HG02981 (cell line): ENCODE measurements around the gene GATA3.

Experiments used
- ATAC-seq: cut with Tn5 transposase; IDR thresholded peaks from one replicate; pipeline ENCODE4 v1.9.1; 2021; ENCODE audit warnings: mild to moderate bottlenecking, moderate library complexity; ENCODE audit not compliant: unreplicated experiment

GATA3 gene

DNA sequence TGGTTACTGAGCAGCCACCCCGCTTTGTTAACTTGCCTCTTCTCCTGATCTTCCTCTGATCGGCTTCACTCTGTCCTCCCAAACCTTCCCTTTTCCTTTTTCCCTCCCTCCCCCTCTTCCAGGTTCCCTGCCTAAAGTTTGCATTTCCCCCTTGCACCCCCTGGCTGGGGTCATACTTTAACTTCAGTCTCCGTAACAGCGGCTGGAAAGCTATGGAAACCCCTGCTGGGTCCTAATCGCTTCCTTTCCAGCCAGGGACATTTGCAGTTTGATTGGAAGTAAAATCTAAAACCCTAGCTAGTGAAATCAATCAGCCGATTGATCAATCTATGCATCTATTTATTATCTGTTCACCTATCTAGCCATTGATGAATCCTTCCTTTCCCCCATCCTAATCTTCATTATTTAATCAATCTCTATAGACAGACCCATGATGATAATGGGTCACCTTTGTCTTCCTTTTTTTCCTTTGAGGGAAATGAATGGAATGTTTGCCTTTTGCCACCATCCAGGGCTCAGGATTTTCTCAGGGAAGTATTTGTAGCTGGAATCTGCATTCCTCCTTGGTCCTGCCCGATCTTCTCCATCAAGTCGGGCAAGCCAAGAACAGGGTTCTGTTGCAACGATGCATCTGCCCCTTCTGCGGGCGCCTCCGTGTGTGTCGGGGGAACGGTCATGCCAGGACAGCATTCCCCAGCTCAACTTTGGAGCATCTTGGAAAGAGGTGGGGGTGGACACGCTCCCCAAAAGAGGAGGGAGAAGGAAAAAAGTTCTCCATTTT, 8.8 kb downstream of the GATA3 start:
- ATAC-seq: no peak

- ATAC-seq: no peak
Measured at GRCh38 chr10:8063935-8064334, 9.4 kb downstream of the GATA3 start.

- ATAC-seq: no peak
Measured at GRCh38 chr10:8064436-8064835, 9.9 kb downstream of the GATA3 start.

GRCh38 chr10:8065651-8066050, 11.2 kb downstream of the GATA3 start:
- no peak for ATAC-seq

DNA sequence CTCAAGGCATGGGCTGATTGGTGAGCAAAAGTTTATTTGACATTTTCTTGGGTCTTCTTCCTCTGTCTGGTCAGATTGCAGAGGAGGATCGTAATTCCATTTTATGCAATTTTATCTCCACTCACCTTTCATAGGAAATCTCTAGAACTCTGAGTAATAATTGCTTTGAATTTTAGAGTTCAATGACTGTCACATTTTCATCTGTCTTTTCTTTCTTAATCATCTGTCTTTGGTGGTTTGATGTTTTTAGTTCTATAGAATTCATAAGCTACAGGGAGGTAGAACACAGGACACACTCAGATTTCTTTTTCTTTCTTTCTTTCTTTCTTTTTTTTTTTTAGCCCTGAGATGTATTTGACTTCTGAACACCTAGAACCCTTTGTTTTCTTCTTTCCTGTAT, 11.6 kb downstream of the GATA3 start:
- no peak for ATAC-seq

GRCh38 chr10:8066797-8067196, 12.3 kb downstream of the GATA3 start:
- ATAC-seq: no peak

DNA sequence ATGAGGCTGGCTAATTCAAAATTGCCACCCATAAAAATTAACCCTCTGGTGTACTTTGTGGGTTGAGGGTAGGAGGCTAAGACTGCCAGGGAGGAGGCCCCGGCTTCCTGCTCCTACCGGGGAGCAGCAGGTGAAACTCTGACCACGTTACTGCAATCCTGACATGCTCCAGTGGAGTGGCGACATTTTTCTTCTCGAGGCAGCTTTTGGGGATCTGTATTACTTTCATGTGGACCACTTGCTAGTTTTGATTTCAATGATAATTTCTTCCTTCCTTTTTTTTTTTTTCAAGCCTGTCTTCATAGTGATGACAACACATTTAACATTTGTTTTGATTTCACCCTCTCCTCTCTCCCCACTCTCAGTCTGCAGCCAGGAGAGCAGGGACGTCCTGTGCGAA, 14.6 kb downstream of the GATA3 start:
- ATAC-seq: no peak

DNA sequence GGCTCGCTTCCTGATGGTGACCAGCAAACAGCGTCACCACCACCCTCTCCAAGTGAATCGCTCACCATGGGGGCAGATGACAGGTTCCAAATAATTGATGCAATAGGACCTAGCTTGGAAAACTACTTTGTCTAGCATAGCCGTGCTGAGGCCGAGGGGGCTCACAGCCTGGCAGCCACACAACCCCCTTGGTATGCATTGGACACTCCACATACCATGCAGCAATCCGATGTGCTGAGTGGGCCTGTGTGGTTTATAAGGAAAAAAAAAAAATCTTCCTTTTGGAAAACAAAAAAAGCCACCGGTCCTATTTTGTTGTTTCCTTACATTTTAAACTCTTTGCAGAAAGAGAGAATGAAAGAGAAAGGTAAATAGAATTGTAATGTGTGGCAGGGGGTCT, 15.1 kb downstream of the GATA3 start:
- ATAC-seq: no peak

DNA sequence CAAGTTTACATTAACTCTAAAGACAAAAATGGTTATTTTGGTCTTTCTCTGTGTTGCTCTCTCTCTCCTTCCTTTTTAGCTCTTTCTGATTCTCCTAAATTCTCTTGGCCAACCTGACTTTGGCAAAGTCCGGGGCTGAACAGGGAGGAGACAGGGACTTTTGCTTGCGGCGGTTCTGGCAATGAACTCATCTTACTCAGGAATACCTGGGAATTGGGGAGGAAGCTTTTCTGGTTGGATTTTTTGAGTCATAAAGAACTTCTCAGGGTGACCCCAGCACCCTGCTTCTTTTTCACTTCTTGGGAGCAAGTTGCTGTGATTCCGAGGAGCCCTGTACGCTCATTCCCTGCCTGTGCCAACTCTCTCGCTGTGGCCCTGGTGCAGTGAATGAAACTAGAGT, 16.0 kb downstream of the GATA3 start:
- no peak for ATAC-seq

DNA sequence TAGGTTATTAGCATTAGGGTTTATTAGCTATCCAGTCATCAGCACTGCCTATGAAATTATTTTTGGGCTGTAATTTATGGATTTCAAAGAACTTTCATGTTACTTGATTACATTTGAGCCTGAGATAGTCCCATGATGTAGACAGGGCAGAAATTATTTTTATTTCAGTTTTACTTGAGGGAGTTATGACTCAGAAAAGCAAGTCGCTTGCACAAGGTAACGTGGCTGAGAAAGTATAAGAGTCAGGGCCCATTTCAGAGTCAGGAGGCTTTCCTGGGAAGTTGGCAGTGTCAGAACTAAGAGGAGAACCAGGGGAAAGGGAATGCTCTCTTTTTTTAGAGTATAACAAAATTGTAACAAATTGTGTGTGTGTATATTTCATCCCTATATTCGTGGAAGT, 16.5 kb downstream of the GATA3 start:
- ATAC-seq: no peak

- ATAC-seq: no peak
Measured at GRCh38 chr10:8071666-8072065, 17.2 kb downstream of the GATA3 start.

DNA sequence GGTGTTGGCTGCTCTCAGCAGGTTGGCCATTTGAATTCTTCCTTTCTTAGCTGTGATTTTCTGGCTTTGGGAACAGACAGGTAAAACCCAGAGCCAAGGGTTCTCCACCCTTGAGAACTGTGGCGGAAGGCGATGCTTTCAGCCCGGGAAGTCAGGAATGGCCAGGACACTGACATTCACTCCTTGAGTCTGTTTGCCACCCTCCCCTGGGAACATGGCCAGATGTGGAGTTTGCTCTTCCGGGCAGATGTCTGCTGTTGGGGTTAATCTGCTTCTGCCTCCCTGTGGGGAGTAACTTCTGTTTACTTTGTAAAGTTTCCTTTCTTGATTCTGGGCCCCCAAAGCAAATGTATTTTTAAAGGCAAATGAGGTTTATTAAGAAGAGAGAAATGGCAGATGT, 17.7 kb downstream of the GATA3 start:
- no peak for ATAC-seq

DNA sequence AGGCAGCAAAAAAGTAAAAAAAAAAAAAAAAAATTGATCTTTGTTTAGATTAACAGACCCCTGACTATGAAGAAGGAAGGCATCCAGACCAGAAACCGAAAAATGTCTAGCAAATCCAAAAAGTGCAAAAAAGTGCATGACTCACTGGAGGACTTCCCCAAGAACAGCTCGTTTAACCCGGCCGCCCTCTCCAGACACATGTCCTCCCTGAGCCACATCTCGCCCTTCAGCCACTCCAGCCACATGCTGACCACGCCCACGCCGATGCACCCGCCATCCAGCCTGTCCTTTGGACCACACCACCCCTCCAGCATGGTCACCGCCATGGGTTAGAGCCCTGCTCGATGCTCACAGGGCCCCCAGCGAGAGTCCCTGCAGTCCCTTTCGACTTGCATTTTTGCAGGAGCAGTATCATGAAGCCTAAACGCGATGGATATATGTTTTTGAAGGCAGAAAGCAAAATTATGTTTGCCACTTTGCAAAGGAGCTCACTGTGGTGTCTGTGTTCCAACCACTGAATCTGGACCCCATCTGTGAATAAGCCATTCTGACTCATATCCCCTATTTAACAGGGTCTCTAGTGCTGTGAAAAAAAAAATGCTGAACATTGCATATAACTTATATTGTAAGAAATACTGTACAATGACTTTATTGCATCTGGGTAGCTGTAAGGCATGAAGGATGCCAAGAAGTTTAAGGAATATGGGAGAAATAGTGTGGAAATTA, 19.4 kb downstream of the GATA3 start:
- no peak for ATAC-seq

DNA sequence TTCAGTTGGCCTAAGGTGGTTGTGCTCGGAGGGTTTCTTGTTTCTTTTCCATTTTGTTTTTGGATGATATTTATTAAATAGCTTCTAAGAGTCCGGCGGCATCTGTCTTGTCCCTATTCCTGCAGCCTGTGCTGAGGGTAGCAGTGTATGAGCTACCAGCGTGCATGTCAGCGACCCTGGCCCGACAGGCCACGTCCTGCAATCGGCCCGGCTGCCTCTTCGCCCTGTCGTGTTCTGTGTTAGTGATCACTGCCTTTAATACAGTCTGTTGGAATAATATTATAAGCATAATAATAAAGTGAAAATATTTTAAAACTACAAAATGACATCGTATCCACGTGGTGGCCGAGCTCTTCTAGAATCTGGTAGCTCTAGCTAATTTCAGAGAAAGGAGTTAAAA, 20.4 kb downstream of the GATA3 start:
- no peak for ATAC-seq

DNA sequence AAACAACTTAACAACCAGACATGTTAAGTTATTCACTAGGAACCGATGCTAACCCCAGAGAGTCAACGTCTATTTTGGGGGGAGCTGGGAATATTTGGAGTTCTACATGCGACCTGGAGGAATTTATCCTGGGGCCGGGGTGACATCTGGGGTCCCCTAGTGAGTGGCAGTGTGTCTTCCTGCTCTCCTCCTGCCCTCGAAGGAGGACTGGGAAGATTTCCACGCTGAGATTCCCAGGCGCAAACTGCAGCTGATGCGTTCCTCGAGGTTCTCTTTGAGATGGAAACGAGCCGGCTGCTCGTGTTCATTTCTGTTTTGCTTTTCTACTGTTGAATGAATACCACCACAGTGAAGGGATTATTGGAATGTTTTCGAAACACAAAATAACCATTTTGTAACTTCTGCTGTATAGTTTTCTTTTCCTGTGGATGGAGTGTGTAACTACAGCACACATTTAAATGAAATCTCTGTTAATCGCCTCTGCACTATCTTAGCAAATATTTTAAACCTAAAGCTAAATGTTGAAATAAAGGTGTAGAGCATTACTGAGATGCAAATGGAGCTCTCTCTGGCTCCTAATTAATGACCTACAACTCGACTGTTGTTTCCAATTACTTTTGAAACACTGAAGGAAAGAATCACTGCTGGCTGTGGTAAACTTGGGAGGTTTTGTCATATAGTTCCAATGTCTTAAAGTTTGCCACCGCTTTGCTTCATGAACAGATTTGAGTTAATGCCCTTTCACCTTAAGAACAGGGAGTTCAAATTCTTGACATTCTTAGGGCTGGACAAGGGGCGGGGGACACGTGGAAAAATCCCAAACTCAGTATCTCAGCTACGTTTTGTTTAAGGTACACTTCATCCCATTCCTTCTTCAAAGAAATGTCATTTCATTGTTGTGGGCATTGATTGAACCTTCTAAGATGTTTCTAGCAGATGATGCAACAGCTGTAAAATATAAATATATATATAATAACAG, 21.1 kb downstream of the GATA3 start:
- no peak for ATAC-seq

DNA sequence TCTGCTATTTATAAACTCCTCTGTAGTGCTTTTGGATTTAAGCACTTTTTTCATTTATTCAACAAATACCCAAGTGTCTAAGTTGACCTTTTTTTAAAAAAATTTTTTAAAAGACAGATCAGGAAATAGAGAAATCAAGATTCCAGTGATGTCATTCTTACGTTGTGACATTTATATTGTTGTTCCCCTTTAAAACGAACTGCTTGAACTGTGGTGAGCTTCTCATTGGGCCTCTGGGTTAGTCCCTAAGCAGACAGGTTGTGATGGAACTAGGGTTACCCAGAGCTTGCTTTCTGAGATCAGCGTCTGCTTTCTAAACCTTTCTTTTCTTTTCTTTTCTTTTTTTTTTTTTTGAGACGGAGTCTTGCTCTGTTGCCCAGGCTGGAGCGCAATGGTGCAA, 22.4 kb downstream of the GATA3 start:
- ATAC-seq: no peak

GRCh38 chr10:8078027-8078426, 23.5 kb downstream of the GATA3 start:
- ATAC-seq: no peak

GRCh38 chr10:8079126-8079525, 24.6 kb downstream of the GATA3 start:
- no peak for ATAC-seq

DNA sequence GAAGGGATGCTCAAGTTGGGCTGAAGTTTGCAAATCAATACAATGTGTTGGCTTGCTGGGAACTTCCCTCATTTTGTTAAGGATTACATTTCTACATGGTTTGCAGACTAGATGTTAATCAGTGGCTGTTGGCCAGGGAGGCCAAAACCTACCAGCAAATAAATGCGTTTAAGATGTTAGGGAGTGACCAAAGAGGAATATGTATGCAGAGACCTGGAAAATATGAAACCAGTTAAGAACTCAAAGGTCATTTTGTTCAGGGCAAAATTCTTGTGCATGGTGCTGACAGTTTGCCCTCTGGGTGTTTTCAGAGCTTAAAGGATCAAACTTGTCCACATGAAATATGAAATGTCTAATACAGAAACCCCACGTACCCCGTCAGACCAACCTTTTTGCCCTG, 30.3 kb downstream of the GATA3 start:
- ATAC-seq: no peak

DNA sequence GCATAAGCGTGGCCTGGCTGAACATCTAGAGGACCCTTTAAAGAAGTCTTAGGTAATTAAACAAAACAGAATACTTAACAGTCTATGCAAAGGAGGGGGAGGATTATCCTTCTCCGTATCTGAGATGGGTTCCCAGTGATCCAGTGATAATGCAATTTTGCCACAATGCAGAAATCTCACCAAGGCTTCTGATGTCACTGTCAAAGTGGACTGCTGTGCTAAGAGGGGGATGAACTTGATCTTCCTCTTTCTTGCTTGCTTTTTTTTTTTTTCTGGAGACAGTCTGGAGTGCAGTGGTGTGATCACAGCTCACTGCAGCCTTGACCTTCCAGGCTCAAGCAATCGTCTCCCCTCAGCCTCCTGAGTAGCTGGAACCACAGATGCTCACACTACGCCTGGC, 30.8 kb downstream of the GATA3 start:
- ATAC-seq: no peak

DNA sequence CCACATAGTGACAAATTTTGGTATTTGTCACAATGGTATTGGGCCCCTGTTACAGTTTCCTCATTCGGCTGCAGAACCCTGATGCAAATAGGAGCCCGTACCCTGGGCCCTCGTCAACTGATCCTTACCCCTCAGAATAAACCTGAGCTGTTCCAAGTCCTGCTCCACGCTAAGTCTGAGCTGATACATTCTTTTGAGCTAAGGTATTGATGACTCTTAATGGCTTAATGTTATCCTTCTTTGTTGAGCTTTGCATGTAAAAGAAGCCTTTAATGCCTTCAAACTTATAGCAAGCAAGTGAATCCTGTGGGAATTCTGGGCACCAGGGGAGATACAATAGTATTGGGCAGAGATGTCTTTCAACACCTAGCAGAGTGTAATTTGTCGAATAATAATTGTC, 31.8 kb downstream of the GATA3 start:
- ATAC-seq: no peak
